Measurements from ENCODE around the gene PKM.

GRCh38 chr15:72199205-72199515 is 31.8 kb downstream of the PKM start:
- TF ChIP-seq CTCF (IDR thresholded peaks at IDR 0.05) (no peak), POLR2A (IDR thresholded peaks at IDR 0.05) (no peak)

Measured in transverse colon (tissue), 3 donors.